HG02943 (cell line): ENCODE results near the gene L1CAM.

ENCODE experiments used
- ATAC-seq: cut with Tn5 transposase; IDR thresholded peaks from one replicate; pipeline ENCODE4 v1.9.1; 2021; ENCODE audit warnings: mild to moderate bottlenecking, low read depth, moderate library complexity; ENCODE audit not compliant: unreplicated experiment

L1CAM gene

DNA sequence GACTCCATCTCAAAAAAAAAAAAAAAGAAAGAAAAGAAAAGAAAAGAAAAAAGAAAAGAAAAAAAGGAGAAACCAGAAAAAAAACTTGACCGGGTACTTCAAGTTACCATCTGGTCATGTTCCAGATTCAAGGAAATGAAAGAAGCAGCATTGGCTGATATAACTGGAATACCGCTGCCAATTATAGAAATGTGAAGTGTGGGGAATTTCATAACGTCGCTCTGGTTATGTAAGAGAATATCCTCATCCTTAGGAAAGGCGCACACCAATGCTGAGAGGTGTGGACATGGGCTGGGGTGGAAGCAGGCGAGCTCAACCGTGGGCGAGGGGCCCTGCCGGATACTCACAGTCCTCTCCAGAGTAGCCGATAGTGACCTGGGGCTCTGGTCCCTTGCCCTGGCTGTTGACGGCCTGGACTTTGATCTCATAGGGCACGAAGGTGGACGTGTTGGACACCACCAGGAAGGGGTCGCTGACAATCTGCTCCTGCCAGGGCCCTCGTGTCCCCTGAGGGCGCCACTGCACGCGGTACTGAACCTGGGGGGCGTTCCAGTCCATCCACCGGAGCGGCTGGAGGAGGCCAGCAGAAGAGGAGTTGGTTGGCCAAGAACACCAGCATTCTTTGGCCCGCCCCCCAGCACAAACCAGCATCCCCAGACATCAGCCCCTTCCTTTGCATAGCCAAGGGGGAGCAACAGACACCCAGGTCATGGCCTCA lies 19.5 kb downstream of the L1CAM start:
- ATAC-seq: no peak

DNA sequence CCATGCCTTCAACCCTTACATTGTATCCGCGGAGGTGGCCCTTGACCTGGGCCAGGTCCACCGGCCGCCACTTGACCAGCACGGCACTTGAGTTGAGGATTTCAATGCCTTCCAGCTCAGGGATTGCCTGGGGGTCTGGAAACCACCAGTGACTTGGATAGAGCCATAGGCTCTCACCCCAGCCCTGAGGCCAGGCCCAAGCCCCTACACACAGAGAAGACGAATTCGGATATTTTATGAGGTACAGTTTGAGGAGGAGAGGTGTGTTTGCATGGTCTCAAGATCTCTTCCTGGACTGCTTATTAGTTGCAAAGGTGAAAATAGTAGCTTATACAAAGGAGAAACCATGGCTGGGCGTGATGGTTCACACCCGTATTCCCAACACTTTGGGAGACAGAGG lies 20.3 kb downstream of the L1CAM start:
- no peak for ATAC-seq

DNA sequence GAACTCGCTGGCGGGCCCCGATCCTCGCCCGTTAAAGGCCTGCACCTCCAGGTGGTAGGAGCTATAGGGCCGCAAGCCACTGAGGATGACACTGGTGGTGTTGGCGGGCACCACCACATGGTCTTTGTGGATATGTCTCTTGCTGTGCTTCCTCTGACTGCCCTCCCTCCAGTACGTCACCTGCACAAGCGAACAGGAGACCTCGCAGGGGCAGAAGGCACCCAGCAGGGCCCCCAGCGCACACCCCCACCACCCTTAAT lies 20.7 kb downstream of the L1CAM start:
- no peak for ATAC-seq

DNA sequence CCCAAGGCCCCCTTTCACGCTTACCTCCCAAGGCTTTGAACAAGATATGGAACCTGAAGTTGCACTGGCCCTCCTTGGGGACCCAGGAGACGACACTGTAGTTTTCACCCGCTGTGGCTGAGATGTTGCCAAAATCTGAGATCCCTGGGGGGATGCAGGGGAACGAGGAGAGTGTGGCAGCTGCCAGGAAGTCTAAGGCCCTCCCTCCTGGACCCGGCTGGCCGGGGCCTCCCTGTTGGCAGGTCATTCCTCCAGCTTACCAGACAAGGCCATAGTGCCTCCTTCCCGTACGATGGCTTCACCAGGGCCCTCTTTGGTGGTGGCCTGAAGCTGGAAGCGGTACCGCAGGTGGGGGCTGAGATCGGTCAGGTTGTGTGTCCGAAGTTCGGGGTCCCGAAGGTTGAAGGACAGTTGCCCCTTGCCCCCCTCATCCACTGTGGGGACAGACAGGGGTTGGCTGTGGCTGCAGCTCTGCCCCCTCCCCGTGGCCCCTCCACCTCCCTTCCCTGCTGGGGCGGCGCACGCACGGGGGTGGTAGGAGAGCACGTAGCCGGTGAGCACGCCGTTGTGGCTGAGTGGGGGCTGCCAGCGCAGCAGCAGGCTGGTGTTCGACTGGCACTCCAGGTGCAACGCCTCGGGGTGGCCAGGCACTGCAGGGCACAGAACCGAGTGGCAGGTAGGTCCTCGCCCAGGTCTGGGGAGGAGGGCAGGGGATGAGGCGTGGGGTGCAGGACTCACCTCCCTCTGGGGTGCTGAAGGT lies 21.2 kb downstream of the L1CAM start:
- ATAC-seq: no peak

DNA sequence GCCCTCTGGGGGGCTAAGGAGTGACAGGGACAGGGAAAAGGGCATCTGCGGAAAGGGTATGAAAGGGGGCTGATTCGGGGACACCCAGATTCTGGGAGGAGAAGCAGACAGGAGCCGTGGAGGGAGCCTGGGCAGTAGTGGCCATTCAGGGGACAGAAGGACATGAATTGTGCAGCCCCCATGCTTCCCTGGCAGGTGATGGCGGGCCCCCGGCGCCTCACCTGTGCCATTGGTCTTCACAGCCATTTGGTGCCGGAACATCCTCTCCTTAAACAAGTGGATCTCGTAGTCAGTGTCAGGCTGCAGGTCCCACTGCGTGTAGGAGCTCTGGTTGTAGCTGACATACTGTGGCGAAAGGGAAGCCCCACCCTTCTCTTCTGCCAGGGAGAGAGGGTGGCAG lies 21.9 kb downstream of the L1CAM start:
- ATAC-seq: no peak

DNA sequence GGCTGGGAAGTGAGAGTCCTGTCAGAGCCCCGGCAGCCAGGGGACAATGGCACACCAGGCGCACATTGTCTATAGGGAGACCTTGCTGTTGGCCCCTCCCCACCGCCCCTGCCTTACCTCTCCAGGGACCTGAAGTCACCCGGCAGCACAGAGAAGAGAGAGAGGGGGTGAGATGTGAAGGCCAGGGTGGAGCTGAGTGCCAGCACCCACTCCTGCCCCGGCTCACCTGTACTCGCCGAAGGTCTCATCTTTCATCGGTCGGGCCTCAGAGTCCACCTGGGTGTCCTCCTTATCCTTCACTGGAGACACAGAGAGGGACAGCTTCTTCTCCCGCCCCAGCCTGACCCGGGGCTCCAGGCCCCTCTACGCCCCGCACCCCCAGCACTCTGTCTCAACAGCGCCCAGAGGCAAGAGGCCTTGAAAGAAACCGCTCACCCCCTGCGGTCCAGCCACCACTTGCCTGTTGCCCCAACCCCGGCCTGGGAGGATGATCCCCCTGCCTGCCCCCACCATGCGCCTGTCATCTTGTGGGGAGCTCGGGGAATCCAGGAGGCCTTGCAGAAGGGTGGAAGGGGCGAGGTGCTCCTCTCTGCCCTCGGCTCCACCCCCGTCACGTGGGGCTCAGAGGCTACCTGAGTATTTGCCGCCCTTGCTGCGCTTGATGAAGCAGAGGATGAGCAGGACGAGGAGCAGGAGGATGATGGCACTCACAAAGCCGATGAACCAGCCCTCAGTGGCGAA lies 22.6 kb downstream of the L1CAM start:
- no peak for ATAC-seq

DNA sequence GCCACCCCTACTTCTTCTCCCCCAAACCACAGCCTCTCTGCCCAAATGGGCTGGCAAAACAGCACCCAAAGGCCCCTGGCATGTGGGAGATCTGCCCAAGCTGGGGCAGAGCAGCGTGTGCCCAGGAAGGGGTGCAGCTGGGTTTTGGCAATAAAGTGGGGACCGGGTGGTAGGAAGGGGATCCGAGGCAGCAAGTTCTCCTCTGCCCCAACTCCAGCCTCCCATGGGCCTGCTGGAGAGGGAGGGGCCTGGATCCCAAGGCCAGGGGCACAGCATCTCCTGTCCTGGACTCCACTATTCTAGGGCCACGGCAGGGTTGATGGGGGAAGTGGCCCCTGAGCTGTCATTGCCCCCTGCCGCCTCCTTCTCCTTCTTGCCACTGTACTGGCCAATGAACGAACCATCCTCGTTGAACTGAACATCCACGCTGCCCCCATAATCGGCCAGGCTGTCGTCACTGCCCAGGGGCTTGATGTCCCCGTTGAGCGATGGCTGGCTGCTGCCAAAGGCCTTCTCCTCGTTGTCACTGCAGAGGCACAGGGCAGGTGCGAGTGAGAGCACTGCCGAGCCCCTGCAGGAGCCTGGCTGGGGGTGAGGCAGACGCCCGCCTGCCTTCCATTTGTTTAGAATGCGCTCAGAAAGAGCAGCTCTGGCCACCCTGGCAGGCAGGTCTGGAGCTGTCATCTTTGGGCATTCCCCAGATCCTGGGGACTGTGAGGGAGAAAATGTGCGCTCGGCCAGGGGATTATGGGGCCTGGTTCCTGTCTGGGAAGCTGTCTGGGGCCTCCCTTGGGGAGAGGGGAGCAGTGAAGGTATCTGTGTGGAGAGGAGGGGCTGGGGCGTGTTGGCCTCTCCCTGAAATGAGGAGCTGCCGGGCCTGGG lies 23.4 kb downstream of the L1CAM start:
- ATAC-seq: no peak

DNA sequence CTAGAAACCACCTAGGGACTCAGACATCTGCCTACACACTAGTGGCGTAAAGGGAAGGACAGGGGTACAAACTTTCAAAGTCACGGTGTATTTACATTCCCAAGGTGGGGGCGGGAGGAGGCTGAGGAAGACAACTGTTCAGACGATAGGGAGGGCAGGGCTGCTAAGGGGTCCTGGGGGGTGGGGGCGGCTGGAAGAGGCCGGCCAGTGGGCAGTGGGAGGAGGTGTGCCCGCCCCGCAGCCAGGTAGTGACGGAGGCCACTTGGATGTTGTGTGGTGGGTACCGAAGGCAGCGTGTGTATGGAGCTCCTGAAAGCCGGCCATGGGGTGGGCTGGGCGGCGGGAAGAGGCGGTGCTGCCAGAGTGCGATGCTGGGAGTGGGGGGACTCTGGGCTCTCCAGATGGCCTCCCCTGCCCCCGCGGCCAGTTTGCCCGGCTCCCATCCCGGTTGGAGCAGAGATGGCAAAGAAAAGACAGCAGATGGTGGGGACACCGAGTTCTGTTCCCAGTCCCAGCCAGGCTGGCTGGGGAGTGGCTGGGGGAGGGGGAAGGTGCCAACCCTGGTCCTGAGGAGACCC lies 24.2 kb downstream of the L1CAM start:
- ATAC-seq: no peak

DNA sequence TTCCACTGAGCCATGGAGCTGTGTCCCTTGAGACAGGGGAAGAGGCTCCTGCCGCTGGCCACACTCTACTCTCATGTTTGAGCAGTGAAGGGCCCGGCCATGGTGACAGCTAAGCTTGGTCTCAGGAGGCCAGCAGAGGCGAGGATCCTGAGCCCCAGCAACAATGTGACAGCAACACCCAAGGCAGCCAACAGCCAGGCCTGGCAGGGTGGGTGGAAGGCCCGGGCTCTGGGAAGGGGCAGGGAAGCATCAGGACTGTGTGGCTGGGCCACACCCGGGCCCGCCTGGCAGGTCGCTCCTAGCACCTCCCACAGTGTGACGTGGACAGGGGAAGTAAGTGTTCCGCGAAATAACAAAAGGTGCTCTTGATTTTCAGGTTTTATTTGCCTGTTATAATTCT lies 24.8 kb downstream of the L1CAM start:
- ATAC-seq: no peak

DNA sequence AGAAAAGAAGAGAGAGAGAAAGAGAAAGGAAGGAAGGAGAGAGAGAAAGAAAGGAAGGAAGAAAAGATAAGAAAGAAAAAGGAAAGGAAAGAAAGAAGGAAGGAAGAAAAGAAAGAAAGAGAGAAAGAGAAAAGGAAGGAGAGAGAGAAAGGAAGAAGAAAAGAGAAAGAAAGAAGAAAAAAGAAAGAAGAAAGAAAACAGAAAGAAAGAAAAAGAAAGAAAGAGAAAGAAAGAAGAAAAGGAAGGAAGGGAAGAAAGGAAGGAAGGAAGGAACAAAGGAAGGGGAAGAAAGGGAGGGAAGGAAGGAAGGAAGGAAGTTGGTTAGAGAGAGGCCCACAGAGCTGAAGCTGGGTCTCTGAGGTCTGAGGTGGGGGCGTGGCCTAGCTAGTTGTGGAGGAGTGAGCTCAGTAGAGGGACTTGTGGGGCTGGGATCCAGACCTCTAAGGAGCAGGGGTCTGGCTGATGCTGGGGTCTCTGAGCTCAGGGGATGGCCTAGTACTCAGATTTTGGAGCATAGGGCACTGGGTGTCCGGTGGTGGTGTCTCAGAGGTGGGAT lies 28.5 kb downstream of the L1CAM start:
- ATAC-seq: no peak

DNA sequence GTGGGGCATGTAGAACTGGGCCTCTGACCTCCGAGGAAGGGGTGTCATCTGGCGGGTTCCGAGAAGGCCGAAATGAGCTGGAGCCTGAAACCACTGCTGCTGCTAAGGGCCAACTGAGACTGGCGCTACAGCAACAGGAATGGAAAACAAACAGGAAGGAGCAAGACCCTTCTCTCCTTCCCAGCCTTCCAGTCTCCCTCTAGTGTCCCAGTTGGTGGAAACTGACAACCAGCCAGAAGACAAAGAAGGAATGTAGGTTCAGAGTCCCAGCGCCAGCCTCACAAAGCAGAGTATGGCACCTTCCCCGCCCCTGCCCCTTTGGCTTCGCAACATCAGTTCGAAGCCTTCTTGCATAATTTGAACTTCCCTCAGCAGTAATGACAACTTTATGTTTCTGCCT lies 31.3 kb downstream of the L1CAM start:
- ATAC-seq: no peak

DNA sequence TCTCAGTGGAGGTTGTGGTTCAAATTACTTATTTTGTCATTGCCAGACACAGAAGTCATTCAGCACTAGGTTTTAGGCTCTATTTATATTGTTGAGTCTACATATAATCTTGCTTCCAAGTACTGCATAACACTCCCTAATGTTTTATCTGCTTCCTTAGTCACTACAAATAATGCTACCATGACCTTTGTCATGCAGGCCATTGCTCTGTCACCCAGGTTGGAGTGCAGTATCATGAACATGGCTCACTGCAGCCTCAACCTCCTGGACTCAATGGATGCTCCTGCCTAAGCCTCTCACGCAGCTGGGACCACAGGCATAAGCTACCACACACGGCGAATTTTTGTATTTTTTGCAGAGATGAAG lies 32.1 kb downstream of the L1CAM start:
- ATAC-seq: no peak

DNA sequence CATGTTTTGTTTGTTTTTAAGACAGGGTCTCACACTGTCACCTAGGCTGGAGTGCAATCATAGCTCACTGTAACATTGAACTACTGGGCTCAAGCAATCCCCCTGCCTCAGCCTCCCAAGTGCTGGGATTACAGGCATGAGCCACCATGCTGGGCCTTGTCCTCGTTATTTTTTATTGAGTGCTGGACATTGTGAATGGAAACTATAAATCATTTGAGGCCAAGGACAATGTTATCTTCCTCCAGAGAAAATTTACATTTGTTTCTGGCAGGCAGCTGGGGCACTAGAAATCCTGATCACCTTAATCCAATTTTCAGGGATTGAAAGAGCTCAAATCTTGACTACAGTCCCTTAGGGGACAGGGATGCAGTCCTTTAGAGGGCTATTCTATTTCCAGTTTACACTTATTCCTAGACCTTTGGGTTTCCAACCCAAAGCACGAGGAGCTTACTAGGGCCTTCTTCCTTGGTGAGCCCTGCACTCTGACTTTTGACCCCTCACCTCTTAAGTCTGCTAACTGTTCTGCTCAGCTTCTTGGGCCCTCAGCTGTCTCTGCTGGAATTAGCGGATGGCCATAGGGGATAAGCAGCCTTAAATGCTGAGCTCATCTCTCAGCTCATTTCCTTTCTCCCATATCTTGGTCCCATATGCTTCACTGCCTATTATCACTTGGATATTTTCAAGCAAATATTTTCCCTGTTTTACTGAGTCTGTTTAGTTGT lies 32.6 kb downstream of the L1CAM start:
- no peak for ATAC-seq

DNA sequence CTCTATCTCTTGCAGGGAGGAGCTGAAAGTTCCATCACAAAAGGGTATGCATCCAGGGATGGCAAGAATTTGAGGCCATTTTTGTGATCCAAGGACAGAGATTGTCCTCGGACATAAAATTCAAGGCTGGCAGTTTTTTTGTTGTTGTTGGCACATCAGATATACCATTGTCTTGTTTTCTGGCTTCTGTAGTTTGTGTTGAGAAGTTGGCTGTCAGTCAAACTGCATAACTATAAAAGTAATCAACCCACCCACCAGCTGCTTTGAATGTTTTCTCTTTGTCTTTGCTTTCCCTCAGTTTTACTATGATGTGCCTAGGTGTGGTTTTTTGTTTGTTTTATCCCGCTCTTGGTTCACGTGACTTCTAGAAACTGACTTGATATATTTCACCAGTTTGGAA lies 34.0 kb downstream of the L1CAM start:
- ATAC-seq: no peak

DNA sequence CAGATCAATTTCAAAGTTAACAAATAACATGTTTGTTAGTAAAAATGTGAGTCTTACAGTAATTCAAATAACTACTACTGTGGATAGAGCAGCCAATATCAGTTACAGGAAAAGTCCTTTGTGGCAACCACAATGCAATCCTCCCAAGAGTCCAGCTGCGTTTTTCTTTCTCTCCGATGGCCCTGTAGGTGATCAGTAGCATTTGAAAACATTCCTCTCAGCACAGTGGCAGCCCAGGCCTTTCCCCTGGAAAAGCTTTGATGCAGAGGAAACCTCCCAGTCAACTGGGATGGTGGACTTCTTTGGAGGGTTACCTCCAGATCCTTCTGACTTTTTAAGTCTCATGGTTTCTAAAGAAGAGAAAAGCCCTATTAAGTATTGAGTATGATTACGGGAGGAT lies 37.6 kb downstream of the L1CAM start:
- ATAC-seq: no peak

DNA sequence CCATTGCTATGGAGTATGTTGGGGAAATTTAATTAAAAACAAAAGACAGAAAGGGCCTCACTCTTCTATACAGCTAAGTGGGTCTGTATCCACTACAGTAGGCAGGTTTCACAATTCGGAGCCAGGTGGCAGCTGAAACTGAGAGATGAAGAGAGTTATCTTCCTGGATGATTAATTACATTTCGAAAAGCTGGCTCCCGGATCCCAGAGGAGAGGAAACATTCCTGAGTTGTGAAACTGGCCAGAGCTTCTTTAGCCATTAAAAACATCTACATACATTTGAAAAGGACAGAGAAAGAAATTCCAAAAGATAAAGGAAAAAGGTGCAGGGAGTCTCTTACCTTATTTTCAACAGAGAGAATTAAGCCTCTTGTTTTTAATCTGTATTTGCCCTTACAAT lies 40.1 kb downstream of the L1CAM start:
- no peak for ATAC-seq

DNA sequence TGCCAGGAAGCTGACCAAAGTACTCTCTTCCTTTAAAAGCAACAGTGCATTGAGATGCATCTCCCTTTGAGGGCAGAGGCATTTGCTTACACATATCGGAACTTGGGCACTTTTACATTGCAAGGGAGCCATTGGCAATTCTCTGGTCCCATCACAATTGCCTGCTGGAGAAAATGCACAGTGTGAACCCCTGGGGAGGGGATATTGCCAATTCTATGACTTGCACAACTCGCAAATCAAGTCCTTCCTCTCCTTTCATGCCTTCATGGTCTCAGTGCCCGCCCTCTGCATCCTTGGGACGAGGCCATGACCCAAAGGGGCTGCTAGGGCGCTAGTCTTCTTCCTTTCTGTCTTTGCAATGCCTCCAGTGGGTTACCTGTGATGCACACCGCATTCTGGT lies 40.8 kb downstream of the L1CAM start:
- no peak for ATAC-seq

DNA sequence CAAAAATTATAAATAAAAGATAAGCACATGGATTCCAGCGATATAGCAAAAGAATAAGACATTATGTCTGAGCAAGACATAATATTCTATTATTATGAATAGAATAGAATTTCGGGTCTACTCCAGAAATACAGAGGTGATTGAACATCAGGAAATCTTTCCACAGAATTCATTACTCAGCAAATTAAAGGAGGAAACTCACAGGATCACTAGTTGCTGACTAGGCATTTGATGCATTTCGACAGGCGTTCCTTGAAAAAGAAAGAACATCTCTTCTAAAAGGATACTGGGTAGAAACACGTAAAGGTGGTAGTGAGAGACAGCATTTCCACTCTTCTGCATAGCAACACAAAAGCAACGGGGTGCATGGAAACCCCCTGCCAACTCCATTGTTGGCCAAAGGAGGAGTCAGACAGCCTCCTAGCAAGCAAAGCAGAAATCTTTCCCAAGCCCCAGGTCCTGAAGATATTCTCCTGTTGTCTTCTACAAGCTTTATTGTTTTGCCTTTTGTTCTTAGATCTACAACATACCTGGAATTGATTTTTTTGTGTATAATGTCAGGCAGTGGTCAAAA lies 41.4 kb downstream of the L1CAM start:
- ATAC-seq: no peak

DNA sequence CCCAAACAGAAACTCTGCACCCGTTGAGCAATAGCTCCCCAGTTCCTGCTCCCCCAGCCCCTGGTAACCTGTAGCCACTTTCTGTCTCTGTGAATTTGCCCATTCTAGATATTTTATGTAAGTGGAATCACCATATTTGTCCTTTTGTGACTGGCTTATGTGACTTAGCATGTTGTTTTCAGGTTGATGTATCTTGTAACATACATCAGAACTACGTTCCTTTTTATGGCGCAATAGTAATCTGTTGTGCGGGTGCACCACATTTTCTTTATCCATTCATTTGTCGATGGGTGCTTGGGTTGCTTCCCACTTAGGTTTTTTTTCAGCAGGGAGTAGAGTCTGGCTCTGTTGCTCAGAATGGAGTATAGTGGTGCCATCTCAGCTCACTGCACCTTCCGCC lies 49.1 kb downstream of the L1CAM start:
- ATAC-seq: no peak
